Measurements from ENCODE around the gene PSMF1.
"Not testable (repeated sequence)": the region's sequence is repeated elsewhere in the genome, so short reads cannot be mapped to it uniquely, and the experiment has no call there.

Gene PSMF1

DNA sequence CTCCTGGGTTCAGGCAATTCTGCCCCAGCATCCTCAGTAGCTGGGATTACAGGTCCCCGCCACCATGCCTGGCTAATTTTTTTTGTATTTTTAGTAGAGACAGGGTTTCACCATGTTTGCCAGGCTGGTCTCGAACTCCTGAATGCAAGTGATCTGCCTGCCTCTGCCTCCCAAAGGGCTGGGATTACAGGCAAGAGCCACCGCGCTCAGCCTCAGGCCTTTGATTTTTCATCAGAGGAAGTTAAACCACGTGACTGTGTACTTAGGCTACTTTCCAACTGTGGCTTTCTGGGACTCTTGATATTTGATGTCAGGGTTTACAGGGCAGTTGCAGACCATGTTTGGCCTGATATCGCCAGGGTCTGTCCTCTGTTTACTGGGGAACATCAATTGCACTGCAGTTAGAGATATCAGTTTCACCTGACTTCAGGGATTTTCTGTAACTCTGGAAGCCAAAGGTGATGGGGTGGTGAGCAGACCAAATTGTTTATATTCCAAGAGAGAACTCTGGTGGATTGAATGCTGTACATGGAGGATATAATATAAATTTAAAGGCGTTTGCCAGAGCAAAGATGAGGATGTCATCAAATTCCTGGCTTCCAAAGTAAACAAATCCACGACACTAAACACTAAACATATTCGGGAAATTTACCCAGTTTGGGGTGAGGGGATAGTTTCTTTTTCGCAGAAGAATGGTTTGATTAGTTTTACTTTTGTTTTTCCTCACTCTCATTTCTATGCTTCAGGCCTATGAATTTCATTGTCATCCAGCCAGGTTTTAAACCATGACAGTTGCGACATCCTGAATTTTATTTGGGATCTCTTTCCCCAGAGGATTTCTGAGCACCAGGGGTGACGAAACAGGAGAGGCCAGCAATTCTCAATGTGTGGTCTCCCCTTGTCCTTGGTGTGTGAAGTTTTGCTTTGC, 4.2 kb downstream of the PSMF1 start:
- DNase-seq = peak; percentile 15

DNA sequence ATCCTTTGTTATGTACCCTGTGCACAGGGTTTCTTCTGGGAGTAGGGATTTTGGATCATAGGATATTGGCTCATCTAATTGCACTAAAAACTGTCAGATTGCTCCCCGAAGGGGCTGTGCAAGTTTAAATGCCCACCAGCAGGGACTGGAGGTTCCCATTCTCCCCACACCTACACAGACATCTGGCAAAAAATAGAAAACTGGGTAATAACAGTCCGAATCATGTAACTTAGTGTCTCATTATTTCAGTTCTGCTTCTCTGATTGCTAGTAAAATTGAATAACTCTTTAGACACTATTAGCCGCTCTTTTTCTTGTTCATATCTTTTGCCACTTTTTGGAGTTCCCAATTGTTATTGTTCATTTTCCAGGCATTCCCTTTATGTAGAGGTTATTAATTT, 5.3 kb downstream of the PSMF1 start:
- no peak for DNase-seq

DNA sequence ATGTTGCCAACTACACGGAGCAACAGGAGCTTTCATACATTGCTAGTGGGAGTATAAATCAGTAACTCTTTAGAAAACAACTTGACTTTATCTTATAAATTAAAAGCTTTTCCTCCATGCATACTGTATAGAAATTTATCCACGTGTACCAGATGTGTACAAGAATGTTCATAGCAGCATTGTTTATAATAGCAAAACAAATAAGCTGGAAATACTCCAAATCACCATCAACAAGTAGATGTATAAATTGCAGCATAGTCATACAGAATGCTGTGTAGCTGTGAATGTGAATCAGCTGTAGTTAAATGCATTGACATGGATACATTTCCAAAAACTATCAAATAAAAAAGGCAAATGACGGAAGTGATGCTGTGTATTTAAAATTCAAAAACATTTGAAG, 6.0 kb downstream of the PSMF1 start:
- DNase-seq = no peak

DNA sequence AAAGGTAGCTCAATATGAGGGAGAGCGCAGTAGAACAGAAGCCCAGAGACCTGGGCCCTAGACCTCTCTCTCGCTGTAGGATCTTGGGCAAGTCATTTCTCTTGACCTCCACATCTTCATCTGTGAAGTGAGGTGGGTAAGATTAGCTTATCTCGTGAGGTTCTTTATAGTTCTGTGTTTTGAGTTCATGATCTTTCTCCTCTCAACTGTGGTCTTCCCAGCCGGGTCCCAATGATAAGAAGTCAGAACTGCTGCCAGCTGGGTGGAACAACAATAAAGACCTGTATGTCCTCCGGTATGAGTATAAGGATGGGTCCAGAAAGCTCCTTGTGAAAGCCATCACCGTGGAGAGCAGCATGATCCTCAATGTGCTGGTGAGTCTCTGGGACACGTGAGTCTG, 6.9 kb downstream of the PSMF1 start:
- DNase-seq = no peak

DNA sequence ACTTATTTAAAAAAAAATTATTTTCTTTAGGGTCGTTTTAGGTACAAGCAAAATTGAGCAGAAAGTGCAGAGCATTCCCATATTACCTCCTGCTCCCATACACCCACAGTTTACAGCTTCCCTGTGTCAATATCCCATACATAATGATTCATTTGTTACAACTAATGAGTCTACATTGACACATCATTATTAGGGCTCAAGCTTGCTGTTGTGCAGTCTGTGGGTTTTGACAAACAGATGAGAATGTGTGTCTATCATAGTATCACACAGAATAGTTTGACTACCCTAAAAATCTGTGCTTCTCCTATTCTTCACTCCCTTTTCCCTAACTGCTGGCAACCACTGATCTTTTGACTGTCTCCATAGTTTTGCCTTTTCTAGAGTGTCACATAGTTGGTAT, 9.4 kb downstream of the PSMF1 start:
- DNase-seq = no peak

DNA sequence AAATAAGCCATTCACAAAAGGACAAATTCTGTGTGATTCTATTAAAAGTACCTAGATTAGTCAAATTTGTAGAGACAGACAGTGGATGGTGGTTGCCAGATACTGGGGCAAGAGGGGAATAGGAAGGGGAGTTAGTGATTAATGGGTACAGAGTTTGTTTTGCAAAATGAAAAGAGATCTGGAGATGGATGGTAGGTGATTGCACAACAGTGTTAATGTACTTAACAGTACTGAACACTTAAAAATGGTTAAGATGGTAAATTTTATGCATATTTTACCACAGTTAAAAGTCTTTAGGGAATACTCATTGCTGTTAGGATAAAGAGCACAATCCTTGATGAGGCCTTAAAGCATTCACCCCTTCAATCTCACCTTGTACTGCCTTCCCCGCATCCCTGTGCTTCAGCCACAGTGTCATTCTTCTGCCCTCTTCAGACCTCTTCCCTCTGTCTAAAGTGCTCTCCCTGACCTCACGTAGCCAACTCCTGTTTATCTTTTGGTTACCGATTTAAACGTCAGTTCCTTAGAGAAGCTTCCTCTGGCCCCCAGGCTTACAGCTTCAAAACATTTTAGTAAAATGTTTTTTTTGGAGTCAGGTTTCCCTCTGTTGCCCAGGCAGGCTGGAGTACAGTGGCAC, 11.8 kb downstream of the PSMF1 start:
- no peak for DNase-seq

DNA sequence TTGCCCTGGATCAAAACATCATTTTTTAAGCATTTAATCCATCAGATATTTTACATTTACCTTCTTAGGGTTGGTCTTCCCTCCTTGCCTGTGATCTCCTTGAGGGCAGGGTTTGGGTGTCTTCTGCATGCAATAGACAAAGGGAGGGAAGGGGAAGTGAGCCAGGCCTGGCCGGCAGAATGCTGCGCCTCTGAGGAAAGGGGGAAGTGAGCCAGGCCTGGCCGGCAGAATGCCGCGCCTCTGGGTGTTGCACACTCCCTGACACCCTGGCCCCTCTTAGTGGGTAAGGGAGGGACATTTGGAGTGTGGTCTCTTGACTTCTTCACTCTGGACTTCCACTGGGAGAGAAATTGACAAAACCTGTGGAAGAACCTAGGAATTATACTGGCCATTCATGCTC, 12.4 kb downstream of the PSMF1 start:
- no peak for DNase-seq

DNA sequence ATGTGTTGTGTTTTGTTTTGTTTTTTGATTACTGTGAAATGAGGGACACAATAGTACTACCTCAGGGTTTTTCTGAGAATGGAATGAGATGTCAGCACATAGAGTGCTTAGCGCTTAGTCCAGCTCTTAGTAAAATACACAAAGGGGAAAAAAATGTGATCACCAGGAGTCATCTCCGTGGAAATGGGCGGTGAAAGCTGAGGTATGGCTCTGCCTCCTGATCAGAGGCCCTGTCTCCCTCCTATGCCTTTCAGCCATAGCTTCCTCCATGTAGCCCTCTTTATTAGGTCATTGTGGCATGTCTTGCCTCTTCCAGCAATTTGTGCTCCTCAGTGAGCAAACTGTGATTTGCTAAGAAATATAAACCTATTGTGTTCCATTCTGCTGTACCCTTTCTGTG, 13.0 kb downstream of the PSMF1 start:
- DNase-seq = no peak

DNA sequence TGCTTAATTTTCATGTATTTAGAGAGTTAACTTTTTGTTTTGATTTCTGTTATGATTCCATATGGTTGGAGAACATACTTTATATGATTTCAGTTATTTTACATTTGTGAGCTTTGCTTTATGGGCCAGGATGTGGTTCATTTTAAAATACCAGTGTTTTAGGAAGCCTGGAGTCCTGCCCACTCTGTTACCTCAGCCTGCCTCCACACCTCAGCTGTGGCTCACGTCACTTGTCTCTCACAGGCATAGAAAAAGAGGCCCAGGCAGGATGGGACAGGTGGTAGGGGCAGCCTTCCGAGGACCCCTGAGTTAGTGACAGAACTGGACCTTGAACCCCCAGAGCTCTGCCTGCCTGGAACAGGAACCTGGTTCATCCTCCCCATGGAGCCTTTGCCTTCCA, 16.0 kb downstream of the PSMF1 start:
- no peak for DNase-seq

DNA sequence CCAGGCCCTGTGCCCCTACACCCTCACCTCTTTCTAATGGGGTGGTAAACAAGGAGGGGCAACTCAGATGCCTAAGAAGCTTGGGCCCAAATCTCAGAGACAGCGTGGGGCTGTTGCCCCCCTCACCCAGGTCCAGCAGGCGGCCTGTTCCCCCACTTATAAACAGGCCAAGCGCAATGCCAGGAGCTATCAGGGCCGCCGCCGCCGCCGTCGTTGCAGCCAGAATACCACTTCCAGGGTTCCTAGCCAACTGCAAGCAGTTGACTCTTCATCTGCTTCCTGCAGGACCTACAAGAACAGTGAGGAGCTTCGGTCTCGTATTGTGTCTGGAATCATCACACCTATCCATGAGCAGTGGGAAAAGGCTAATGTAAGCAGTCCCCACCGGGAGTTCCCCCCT, 16.4 kb downstream of the PSMF1 start:
- no peak for DNase-seq

DNA sequence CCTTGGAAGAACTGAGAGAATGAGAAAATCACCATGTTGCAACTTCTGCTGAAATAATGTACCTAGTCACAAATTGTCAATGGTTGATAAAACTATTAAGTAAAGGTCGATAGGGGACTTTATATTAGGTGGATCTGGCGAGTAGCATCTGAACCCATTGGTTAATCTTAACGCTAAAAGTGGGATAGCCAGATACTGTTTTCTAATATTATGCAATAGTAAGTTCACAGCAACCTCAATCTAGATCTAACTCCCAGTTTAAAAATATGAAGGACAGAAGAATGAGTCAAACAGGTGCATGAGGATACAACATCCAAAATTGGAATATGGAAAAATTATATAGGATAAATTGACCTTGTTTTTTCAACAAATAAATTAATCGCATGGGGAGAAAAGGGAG, 18.8 kb downstream of the PSMF1 start:
- DNase-seq = no peak

DNA sequence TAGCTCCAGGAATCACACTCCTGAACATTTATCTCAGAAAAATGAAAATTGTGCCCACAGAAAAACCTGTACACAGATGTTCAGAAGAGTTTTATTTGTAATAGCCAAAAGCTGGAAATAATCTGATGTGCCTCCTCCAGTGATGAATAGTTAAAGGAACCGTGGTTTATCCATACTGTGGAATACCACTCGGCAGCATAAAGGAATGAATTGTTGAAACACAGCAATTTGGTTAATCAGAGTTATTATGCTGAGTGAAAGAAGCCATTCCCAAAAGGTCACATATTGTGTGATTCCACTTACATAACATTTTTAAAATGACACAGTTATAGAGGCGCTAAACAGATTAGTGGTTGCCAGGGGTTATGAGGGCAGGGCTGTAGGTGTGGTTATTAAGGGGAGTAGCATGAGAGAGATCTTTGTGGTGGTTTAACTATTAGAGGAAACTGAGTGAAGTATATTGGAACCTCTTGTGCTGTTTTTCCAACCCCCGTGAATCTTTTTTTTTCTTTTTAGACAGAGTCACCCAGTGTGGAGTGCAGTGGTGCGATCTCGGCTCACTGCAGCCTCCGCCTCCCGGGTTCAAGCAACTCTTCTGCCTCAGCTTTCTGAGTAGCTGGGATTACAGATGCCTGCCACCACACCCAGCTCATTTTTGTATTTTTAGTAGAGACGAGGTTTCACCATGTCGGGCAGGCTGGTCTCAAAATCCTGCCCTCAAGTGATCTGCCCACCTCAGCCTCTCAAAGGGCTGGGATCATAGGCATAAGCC, 26.2 kb downstream of the PSMF1 start:
- no peak for DNase-seq

DNA sequence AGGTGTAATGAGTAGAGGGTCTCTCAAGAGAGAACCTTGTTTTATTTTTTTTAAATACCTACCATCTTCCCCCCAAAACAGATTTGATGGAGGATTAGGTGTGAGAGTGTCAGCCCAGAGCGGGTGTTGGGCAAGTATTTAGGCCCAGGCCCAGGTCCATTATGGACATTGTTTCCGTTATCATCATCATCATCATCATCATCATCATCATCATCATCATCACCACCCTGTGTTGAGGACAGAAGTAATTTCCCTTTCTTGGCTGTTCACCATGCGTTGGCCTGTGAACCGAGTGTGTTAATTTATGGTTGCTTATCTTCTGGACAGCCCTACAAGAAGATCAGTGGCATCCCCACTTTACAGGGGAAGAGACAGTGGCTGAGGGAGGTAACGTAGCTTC, 28.6 kb downstream of the PSMF1 start:
- DNase-seq = no peak

DNA sequence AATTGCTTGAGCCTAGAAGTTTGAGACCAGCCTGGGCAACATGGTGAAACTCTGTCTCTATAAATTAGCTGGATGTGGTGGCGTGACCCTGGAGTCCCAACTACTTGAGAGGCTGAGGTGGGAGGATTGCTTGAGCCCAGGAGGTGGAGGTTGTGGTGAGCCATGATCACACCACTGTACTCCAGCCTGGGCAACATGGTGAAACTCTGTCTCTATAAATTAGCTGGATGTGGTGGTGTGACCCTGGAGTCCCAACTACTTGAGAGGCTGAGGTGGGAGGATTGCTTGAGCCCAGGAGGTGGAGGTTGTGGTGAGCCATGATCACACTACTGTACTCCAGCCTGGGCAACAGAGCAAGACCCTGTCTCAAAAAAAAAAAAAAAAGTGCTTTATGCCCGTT, 31.4 kb downstream of the PSMF1 start:
- not testable (repeated sequence) for DNase-seq

DNA sequence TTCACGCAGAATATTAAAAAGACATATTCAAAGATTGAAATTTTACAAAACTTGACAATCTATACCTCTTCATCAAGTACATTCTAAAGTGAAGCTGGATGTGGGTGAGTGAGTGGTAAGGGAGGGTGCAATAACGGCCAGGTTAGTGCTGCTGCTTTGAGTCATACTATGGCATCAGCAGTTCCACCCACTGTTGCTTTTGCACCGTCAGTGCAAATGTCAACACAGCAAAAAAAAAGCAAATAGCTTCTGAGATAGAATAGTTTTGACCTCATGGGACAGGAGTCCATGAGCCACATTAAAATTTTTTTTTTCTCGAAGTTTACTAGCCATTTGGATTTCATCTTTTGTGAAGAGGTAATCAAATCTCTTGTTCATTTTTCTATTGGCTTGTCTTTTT, 31.8 kb downstream of the PSMF1 start:
- DNase-seq = no peak

DNA sequence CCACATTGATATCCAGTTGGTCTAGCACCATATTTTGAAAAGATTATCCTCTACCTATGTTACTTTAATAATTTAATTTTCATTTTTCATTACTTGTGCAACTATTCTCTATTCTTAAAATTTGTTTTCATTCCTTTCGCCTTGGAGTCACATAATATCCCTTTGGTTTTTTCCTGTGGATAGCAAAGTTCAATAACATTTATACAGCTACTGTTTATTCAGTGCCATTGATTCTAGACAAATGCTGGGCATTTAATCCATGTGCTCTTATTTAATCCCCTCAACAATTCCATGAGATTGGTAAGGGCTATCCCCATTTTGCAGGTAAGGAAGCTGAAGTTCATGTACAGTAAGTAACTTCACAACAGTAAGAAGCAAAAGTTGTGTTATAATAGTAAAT, 32.6 kb downstream of the PSMF1 start:
- no peak for DNase-seq

DNA sequence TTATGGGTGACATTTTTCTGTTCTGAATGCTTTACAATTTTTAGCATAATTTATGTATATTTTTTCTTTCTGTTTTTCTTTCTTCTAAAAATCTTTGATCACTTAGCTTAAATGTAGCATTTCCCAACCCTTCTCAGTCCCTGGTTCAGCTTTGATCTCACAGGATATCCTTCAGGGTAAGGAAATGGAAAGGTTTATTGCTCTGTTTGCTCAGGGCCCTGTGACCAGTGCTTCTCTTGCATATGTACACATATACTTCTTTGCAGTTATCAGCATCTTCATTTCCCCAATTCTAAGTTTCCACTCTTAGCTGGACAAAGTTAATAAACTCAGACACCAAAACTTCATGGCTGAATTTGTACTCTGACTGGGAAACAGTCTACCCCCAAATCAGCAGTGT, 35.8 kb downstream of the PSMF1 start:
- DNase-seq = no peak

DNA sequence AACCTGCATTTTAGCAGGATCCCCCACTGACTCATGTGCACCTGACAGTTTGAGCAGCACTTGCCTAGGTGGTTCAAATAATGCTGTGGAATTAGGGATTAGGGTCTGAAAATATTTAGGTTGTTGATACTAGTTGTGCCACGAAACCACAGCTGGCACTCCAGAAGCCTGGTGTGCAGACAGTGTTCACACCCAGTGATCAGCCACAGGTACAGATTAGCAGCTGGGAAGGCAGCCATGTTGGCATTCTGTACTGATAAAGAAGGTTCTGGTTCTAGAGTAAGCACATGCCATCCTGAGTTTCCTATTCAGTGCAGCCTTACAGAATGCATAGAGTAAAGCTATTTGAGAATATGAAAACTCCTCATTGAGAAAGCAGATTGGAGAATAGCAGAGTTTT, 36.3 kb downstream of the PSMF1 start:
- DNase-seq = no peak

DNA sequence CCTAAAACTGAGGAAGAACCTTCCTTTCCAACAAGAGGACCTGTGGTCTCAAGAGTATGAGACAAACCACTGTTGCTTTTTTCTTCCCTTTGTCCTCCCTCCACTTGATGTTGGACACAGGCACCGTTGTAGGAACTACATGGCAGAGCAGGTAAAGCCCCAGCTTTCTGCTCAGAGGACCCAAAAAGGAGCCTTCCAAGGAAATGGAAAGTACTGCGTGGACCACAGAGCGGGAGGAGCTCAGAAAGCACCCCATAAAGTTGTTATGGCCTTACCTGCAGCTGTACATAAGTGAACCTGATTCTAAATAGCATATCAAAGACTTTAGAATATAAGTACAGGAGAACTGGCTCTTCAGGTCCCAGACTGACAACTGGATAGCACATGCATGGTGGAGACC, 36.9 kb downstream of the PSMF1 start:
- no peak for DNase-seq

DNA sequence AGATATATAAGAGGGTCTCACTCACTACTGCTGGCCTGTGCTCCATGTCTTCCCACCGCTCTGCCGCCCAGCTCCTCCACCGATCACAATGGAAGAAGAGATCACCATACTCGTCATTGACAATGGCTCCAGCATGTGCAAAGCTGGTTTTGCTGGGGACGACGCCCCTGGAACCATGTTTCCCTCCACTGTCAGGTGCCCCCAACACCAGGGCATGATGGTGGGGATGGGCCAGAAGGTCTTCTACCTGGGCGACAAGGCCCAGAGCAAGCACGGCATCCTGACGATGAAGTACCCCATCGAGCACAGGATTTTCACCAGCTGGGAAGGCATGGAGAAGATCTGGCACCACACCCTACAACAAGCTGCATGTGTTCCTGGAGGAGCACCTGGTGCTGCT, 42.1 kb downstream of the PSMF1 start:
- DNase-seq = no peak

DNA sequence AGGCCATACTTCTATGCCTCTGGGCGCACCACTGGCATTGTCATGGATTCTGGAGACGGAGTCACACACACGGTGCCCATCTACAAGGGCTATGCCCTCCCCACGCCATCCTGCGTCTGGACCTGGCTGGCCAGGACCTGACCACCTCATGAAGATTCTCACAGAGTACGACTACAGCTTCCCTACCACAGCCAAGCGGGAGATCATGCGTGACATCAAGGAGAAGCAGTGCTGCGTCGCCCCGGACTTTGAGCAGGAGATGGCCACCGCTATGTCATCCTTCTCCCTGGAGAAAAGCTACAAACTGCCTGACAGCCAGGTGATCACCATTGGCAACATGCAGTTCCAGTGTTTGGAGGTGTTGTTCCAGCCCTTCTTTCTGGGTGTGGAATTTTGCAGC, 42.6 kb downstream of the PSMF1 start:
- DNase-seq = no peak

DNA sequence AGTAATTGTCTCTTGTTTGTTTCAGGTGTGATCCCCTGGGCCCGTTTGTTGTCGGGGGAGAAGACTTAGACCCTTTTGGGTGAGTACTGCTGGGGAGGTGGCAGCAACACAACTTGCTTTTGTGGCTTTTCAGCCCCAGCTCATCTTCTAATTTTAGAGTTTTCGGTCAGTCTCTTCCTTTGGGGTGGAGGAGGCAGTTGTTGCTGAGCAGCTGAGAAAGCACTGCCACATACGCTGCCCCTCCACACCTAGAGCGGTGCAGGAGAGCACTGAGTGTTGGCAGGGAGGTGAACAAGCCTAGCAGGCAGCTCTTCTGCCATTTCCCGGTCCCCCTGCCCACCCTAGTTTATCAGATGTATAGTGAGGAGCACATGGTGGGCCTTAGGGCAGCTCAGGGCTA, 44.7 kb downstream of the PSMF1 start:
- DNase-seq = no peak

DNA sequence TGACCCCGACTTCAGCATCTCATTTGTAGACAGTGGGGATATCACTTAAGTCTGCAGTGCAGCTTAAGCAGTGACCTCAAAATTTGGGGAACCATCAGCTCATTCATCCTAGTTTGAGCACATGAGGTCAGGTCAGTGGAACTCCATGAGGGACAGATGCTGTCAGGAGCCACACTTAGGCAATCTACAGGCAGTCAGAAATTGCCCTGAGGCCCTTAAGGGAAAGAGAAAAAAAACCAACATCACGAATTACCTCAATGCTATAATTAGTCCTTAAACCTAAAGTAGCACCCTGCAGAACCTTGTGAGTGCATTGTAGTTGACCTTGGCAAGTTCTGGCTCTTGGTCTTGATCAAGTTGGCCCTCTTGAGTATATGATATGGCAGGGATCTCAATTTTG, 45.3 kb downstream of the PSMF1 start:
- no peak for DNase-seq

DNA sequence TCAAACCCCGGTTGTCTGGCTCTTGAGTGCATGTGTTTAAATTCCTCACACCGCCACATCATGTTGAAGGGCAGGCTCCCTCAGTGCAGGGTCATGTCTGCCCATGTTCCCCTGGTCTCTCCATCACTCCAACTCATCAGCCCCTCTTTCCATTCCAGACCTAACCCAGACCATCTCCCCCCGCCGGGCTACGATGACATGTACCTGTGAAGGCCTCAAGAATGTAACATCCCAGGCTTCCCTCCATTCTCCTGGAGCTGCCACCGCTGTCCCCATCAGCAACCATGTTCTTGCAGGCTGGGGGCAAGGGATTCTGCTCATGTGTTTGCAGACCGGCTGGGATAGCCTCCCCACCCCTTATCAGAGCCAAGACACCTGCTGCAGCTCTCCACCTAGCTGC, 46.5 kb downstream of the PSMF1 start:
- no peak for DNase-seq

Data from CD4-positive, alpha-beta T cell treated with Interleukin-4 for 4 hours (primary cell).